MM.1S (cell line): ENCODE measurements around the gene PHF23.

Experiments used
- CTCF ChIP-seq: fragments of 300-600 bp; sonication (generic); IDR thresholded peaks from 2 replicates; pipeline ENCODE4 v1.5.1; 2016; ENCODE audit warnings: antibody characterized with exemption, low read length, mixed read lengths
- EZH2 ChIP-seq: fragments of 300-600 bp; sonication (generic); optimal IDR thresholded peaks from 2 replicates; pipeline ENCODE3; 2017; ENCODE audit warnings: low read depth, mild to moderate bottlenecking, antibody characterized with exemption, low read length, mixed read lengths
- EZH2phosphoT487 ChIP-seq: fragments of 300-600 bp; sonication (generic); IDR thresholded peaks from 2 replicates; pipeline ENCODE4 v1.6.1; 2018; ENCODE audit warnings: antibody characterized with exemption, low read length

GRCh38 chr17:7237266-7237760, 1.9 kb downstream of the PHF23 start:
- no peak for TF ChIP-seq CTCF
- TF ChIP-seq EZH2, result no peak
- TF ChIP-seq EZH2phosphoT487, result no peak
